GM12891 (cell line): Measurements from ENCODE around the gene RTTN.

Experiments
- PAX5 ChIP-seq: IDR thresholded peaks from 2 replicates; pipeline ENCODE4 v1.6.1; 2011; ENCODE audit warnings: low read length, moderate library complexity, mild to moderate bottlenecking; ENCODE audit not compliant: insufficient read depth, severe bottlenecking
- POLR2A ChIP-seq: IDR thresholded peaks from 2 replicates; pipeline ENCODE4 v1.6.1; 2011; ENCODE audit warnings: low read depth, low read length, control low read depth
- POLR2AphosphoS5 ChIP-seq: IDR thresholded peaks from 2 replicates; pipeline ENCODE4 v1.6.1; 2011; ENCODE audit warnings: low read depth, low read length, control low read depth
- POU2F2 ChIP-seq: IDR thresholded peaks from 2 replicates; pipeline ENCODE4 v1.6.1; 2011; ENCODE audit warnings: low read depth, mild to moderate bottlenecking, control low read depth, low read length, moderate library complexity
- TAF1 ChIP-seq: IDR thresholded peaks from 2 replicates; pipeline ENCODE4 v1.6.1; 2011; ENCODE audit warnings: low read depth, low read length, control low read depth

GRCh38 chr18:70089858-70090257, 115.6 kb downstream of the RTTN start:
- TF ChIP-seq POLR2A: no peak
- TF ChIP-seq POLR2AphosphoS5: no peak
- TF ChIP-seq POU2F2: no peak
- TF ChIP-seq TAF1: no peak
- no peak for TF ChIP-seq PAX5
